PC-9 (cell line): Measurements from ENCODE around the gene G6PC3.

Experiments used
- CTCF ChIP-seq: fragments of 200-600 bp; sonication (generic); conservative IDR thresholded peaks from 2 replicates; pipeline ENCODE4 v1.6.1; 2017; ENCODE audit warnings: mixed run types, antibody characterized with exemption, mild to moderate bottlenecking, moderate library complexity
- EZH2 ChIP-seq: fragments of 200-600 bp; sonication (generic); IDR thresholded peaks from 2 replicates; pipeline ENCODE4 v1.8.0; 2017; ENCODE audit warnings: antibody characterized with exemption, low read depth

GRCh38 chr17:44043272-44043696 lies 27.3 kb upstream of the G6PC3 start:
- TF ChIP-seq CTCF (no peak), EZH2 (no peak)
